ENCODE results near the gene GREB1.
A peak's percentile ranks its signal among the peaks of the same experiment; 100 is the strongest.

GREB1 gene

DNA sequence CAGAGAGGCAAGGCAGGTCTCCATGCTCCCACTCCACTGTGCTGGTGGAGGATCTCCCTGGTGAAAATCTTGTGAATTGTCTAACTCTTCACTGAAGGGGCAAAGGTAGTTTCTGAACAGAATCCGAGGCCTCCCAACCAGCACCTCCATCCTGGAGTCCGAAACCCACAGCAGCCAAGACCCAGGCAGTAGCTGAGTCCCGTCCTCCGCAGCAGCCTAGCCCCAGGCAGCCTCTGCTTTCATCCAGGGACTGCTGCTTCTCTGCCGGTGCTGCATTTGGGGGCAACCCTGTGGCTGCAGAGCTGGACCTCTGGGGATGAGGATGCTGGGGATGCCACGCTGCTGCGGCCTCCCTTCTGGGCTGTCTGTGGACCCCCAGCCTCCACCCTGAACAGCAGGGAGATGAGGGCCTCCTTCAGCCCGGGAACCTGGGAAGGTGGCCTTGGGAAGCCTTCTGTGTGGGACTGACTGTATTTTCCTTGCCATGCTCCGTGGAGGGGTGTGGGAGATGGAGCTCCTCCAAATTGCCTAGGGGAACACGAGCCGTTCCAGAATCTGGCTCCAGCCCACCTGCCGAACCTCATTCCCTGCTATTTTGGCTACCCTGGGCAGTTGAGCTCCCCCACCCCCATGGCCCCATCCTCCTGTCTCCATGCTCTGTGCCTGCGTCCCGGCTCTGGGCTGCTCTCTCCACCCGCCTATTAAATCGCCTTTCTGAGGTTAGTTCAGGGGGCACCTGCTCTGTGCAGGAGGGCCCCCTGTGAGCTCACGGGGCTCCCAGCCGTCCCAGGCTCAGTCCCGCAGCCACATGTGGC, 48.2 kb downstream of the GREB1 start:
- DNase-seq, result no peak

GRCh38 chr2:11582612-11582861, 48.7 kb downstream of the GREB1 start:
- DNase-seq, result no peak

- peak in 1 of 2 experiments; percentile 55 for DNase-seq
Observed at GRCh38 chr2:11582862-11583752, 49.3 kb downstream of the GREB1 start.

- DNase-seq, result peak in 1 of 2 experiments; percentile 67
Observed at GRCh38 chr2:11583840-11584524, 50.1 kb downstream of the GREB1 start.

DNA sequence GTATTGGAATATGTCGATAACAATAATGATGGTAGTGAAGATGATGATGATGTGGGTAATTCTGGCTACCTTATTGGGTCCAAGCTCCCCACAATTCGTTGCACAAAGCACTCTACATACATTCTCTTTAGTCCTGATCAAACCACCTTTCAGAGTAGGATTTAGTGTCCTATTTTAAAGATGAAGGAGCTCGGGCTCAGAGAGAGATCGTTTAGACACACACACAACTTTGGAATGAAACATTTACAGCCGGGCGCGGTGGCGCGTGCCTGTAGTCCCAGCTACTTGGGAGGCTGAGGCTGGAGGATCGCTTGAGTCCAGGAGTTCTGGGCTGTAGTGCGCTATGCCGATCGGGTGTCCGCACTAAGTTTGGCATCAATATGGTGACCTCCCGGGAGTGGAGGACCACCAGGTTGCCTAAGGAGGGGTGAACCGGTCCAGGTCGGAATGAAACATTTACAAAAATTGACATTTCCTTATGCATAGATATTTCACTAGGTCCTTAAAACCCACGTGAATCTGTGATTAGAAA, 50.7 kb downstream of the GREB1 start:
- DNase-seq, result no peak

GRCh38 chr2:11585071-11585470, 51.2 kb downstream of the GREB1 start:
- no peak for DNase-seq

GRCh38 chr2:11588228-11589110, 54.6 kb downstream of the GREB1 start:
- DNase-seq, result no peak

- no peak for DNase-seq
Observed at GRCh38 chr2:11589316-11589940, 55.6 kb downstream of the GREB1 start.

DNA sequence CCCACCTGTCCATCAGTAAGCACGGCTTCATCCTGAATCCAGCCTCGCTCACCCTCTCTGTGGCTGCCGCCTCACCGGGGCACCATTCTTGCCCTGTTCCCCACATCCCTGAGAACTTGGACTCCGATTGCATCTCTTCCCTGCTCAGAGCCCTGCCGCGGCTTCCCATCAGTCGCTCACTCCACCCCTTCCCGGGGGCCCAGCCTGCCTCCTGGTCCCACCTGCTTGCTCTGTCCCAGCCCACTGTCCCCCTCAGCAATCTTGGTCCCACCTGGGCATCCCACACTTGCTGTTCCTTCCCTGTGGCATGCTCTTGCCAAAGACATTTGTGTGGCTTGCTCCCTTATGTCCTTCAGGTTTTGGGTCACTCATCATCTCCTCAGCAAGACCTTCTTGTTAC, 56.3 kb downstream of the GREB1 start:
- no peak for DNase-seq

DNA sequence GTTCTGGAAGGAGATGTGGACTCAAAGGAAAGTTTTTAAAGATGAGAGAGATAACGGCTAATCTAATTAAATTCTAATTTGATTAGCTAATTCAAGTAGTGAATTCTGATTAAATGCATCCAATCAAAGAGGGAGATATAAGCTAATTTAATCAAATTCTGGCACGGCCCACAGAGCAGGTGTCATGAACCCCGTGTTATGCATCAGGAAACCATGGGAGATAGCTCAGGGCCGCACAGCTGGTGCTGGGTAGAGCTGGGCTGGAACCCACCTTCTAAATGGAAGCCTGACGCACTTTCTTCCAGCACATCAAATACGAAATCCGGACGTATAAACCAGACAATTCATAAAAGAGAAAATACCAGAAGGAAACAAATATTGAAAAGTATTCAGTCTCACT, 57.2 kb downstream of the GREB1 start:
- no peak for DNase-seq

DNA sequence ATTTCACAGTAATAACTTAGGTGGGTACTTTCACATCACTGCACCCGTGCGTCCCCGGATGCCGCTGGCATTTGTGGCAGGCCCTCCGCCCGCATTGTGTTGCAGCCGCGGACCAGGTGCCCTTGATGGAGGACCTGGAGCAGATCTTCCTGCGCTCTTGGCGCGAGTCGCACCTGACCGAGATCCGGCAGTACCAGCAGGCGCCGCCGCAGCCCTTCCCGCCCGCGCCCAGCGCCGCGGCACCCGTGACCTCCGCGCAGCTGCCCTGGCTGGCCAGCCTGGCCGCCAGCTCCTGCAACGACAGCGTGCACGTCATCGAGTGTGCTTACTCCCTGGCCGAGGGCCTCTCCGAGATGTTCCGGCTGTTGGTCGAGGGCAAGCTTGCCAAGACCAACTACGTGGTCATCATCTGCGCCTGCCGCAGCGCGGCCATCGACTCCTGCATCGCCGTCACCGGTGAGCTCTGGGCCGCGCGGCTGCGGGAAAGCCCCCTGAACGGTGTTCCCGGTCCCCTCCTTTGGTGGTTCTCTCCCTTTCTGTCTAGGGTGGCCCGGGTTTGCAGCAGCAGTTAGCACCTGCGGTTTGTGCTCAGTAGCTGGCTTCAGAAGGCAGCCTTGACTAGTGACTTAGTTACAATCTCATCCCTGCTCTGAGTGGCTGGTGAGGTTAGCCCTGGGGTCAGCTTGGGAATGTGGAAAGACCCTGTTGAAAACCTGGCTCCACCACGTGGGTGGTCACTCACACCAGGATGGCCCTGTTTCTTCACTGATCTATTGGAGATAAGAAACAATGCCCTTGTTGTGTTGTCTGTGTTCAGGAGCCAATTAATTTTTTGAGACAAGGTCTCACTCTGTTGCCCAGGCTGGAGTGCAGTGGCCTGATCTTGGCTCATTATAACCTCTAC, 59.1 kb downstream of the GREB1 start:
- DNase-seq, result no peak

- DNase-seq, result no peak
Observed at GRCh38 chr2:11596801-11597200, 63.0 kb downstream of the GREB1 start.

DNA sequence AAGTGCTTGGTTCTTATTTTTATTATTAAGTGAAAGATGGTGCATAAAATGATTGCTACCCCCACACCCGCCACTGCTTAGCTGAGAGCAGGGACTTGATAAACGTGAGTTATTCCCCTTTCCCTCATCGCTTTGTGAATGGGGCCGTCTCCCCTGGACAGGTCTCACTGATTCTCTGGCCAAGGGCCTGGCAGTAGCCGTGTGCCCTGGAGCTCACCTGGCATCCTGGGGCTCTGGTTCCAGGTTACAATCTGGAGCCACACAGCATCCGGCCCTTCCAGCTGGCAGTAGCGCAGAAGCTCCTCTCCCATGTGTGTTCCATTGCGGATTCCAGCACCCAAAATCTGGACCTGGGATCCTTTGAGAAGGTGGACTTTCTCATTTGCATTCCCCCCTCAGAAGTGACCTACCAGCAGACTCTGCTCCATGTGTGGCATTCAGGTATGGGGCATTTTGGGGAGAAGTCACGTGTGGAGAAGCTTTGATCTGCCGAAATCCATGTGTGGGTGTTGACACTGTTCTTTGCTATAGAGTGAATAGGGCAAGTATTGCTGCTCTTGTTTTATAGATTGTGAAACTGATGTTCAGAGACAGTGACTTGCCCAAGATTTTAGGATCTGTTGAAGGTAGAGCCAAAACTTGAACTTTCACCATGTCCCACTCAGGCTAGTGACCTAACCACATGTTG, 63.8 kb downstream of the GREB1 start:
- DNase-seq, result no peak

DNA sequence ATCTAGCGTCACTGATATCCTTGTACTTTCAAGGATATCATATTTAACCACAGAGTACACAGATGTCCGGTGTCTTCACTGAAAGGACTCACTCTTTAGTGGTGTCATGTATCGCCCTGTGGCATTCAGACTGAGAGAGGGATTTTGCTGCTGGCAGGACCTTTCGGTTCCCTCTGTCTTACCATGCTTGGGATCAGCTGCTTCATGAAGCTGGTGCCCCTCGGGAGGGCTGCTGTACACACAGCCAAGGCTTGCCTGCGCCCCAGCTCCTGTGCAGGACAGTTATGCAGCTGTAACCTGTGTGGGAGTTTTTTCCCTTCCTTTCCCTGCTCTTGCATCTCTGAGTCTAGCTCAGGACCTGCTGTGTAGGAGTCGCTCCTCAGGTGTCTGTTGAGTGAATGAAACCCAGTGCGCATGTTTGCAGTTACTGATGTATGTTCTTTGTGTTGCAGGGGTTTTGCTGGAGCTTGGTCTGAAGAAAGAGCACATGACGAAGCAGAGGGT, 64.4 kb downstream of the GREB1 start:
- no peak for DNase-seq

DNA sequence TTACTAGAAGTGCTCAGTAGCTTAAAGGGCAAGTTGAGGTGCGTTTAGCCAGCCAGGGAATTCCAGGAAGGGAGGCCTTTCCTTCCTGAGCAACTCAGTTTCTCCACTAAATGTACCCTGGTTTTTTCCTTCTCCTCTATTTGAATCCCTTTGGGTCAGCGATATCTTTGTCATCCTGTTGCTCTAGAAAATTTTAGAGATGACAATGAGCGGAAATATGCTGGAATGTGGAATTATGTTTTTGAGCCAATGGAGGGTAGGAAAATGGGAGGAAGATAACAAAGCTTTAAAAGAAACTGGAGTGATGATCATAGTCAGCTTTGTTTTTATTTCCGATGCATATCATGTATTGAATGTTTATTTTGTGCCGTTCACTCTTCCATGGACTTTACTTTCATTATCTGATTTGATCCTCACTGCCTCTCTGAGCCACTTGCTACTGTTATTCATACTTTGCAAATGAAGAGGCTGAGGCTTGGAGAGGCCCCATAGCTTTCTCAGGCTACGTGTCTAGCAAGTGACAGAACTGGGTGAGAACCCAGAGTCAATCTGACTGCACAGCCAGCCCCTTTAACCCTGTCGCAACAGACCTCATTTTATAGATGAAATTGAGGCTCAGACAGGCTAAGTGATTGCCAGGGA, 68.8 kb downstream of the GREB1 start:
- no peak for DNase-seq

DNA sequence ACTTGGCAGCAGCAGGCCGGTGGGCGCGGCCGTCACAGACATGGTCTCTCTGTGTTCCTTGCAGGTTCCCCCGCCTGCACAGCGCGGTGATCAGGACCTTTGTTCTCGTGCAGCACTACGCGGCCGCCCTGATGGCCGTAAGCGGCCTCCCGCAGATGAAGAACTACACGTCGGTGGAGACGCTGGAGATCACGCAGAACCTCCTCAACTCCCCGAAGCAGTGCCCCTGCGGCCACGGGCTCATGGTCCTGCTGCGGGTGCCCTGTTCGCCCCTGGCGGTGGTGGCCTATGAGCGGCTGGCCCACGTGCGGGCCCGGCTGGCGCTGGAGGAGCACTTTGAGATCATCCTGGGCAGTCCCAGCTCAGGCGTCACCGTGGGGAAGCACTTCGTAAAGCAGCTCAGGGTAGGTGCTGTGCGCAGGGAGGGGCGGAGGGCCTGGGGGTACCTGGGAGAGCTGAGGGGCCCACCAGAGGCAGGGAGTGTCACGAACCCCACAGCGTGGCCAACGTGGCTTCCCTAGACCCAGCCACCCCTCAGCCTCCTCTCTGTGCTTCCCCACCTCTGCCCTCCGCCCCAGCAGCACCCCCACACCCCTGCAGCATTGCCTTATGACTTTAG, 76.9 kb downstream of the GREB1 start:
- DNase-seq, result no peak

DNA sequence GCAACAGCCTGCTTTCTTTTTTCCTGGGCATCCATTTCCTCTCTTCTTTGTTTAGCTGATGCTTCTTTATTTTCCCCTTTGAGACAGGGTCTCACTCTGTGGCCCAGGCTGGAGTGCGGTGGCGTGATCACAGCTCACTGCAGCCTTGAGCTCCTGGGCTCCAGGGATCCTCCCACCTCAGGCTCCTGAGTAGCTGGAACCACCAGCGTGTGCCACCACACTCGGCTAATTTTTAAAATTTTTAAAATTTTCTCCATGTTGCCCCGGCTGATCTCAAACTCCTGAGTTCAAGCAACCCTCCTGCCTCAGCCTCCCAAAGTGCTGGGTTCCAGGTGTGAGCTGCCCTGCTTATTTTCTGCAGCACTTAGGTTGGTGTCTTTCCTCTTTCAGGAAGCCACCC, 77.4 kb downstream of the GREB1 start:
- no peak for DNase-seq

DNA sequence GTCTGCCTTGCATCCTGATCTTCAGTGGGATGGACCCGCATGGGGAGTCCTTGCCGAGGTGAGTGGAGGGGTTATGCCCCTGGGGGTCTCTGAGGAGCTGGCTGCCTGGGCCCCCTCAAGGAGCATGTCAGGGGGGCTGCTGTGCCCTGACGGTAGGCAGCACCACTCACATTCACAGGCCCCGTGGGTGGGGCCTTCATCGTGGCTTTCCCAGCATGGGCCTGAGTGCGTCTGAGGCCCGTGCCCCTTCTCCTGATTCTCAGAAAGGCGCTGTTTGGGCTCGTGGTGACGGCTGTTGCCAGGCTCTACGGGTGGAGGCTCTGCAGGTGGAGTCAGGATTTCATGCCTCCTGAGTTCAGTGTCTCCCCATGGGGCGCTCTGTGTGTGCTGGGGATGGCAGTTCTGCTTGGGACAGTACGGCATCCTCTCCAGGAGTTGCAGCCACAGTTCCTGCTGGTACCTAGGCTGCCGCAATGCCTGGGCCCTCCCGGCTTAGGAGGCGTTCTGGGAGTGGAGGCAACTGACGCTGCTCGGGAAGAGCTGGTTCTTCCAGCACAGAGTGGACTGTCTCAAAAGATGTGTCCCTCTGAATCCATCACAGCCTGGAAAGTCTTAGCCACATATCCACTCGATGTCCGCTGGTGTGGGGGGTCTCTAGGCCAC, 78.8 kb downstream of the GREB1 start:
- DNase-seq, result no peak

Data from SW 1271 (cell line).